ENCODE results near the gene ANTXRL. TPM values are rescaled to one million over a fixed set of nuclear protein-coding genes. Genes with fewer than 3 reads are reported as not detected.
"Not testable (repeated sequence)": the region's sequence is repeated elsewhere in the genome, so short reads cannot be mapped to it uniquely, and the experiment has no call there.

The ANTXRL gene
- total RNA-seq, 2 donors from 2014 or later = not detected

GRCh38 chr10:46263831-46264268 lies 22.9 kb upstream of the ANTXRL start:
- intact Hi-C loops (cut with DNase I) = no loop called here
- Histone ChIP-seq H3K4me1 (no peaks in the 10 kb centered on the region), H3K27me3 (no peaks in the 10 kb centered on the region), H3K27ac (no peak overlapping the region), H3K9me3 (no peaks in the 10 kb centered on the region), H3K9ac (ENCODE audit: low read depth in 2 of 2, low read length in 2 of 2) (no peak overlapping the region), H3K36me3 (no peaks in the 10 kb centered on the region), H3K4me3 (no peak overlapping the region)
- no peak for DNase-seq
- no peak for TF ChIP-seq CTCF (IDR thresholded peaks at IDR 0.05)

GRCh38 chr10:46264336-46264735 lies 22.5 kb upstream of the ANTXRL start:
- H3K27me3 ChIP-seq = no peaks in the 10 kb centered on the region
- no peak overlapping the region for H3K4me3 ChIP-seq
- no peak overlapping the region for H3K9ac ChIP-seq (ENCODE audit: low read depth in 2 of 2, low read length in 2 of 2)
- H3K36me3 ChIP-seq = no peaks in the 10 kb centered on the region
- no peak for TF ChIP-seq CTCF (IDR thresholded peaks at IDR 0.05)
- intact Hi-C loops (cut with DNase I) = no loop called here
- H3K9me3 ChIP-seq = no peaks in the 10 kb centered on the region
- DNase-seq = no peak
- no peaks in the 10 kb centered on the region for H3K4me1 ChIP-seq
- no peak overlapping the region for H3K27ac ChIP-seq

- Histone ChIP-seq H3K9me3 (no peaks in the 10 kb centered on the region), H3K27ac (no peak overlapping the region), H3K4me3 (no peak overlapping the region), H3K36me3 (no peaks in the 10 kb centered on the region), H3K9ac (ENCODE audit: low read depth in 2 of 2, low read length in 2 of 2) (no peak overlapping the region), H3K4me1 (no peaks in the 10 kb centered on the region), H3K27me3 (no peaks in the 10 kb centered on the region)
- intact Hi-C loops (cut with DNase I) = no loop called here
- TF ChIP-seq CTCF (IDR thresholded peaks at IDR 0.05) = no peak
- DNase-seq = peak; percentile 13
Observed at GRCh38 chr10:46264737-46265368, 21.9 kb upstream of the ANTXRL start.

- H3K4me3 ChIP-seq; H3K9me3 ChIP-seq; intact Hi-C loops (cut with DNase I); H3K36me3 ChIP-seq; DNase-seq; H3K27me3 ChIP-seq; H3K27ac ChIP-seq; H3K4me1 ChIP-seq; H3K9ac ChIP-seq (ENCODE audit: low read depth in 2 of 2, low read length in 2 of 2): not testable (repeated sequence)
Observed at GRCh38 chr10:46265566-46266305, 21.1 kb upstream of the ANTXRL start.

- no peaks in the 10 kb centered on the region for H3K27me3 ChIP-seq
- H3K4me3 ChIP-seq = no peak overlapping the region
- no peaks in the 10 kb centered on the region for H3K36me3 ChIP-seq
- no peak overlapping the region for H3K27ac ChIP-seq
- H3K9me3 ChIP-seq = no peaks in the 10 kb centered on the region
- no peaks in the 10 kb centered on the region for H3K4me1 ChIP-seq
- intact Hi-C loops (cut with DNase I) = no loop called here
- H3K9ac ChIP-seq (ENCODE audit: low read depth in 2 of 2, low read length in 2 of 2) = no peak overlapping the region
- no peak for DNase-seq
- no peak for TF ChIP-seq CTCF (IDR thresholded peaks at IDR 0.05)
Observed at GRCh38 chr10:46266306-46266985, 20.4 kb upstream of the ANTXRL start.
